Brain pericyte (primary cell): ENCODE results near the gene CELF4.

ENCODE experiments used
- DNase-seq: peaks from one replicate; pipeline ENCODE4 v3.0.0-alpha.2; 2012; ENCODE audit warnings: low read depth, low spot score

Gene CELF4

DNA sequence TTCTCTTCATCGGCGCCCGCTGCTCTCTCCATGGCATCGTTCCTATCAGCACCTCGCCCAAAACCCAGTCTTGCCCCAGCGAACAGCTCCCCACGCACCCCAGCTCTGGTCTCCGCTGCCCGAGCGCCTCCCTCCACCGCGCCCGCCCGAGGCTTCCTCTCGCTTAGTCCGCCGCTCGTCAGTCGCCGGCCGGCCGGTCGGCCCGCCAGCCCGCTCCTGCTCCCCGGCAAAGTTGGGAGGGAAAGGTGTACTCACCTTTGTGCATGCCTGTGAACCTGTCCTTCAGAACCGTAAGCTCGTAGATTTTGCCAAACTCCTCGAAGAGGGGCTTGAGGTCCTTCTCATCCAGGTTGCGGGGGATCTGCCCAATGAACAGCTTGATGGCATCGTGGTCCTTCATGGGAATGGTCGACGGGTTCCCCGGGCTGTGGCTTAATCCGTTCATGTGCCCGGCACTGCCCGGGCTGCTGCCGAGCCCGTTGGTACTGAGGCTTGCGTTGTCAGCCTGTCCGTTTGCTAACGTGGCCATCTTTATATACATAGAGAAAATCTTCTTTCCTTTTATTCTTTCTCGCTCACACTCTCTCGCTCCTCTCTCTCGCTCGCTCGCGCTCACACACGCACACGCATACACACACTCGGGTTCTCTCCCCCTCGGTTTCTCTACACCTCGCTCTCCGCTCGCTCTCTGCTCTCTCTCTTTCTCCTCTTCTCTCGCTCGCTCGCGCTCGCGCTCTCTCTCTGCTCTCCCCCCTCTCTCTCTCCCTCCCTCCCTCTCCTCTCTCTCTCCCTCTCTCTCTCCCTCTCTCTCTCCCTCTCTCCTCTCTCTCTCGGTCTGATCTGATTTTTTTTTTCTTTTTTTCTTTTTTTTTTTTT, at the start of gene CELF4:
Gene CELF4, minus strand, starts transcription at position 698 of the 876 bp plus-strand sequence.
- DNase-seq: no peak

DNA sequence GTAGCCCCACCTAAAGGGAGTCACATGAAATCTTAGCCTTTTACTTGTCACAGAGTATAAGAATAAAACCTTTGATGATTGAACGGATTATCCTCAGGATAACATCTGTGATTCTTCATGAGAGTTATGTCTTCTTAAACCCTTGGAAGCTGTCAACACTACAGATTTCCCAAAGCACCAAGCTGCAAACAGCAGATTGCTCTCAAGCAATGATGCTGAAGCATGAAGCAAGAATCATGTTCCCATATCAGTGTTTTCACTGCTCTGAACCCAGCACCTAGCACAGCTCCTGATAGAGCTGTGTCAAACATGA, 47.6 kb upstream of the CELF4 start:
- no peak for DNase-seq

DNA sequence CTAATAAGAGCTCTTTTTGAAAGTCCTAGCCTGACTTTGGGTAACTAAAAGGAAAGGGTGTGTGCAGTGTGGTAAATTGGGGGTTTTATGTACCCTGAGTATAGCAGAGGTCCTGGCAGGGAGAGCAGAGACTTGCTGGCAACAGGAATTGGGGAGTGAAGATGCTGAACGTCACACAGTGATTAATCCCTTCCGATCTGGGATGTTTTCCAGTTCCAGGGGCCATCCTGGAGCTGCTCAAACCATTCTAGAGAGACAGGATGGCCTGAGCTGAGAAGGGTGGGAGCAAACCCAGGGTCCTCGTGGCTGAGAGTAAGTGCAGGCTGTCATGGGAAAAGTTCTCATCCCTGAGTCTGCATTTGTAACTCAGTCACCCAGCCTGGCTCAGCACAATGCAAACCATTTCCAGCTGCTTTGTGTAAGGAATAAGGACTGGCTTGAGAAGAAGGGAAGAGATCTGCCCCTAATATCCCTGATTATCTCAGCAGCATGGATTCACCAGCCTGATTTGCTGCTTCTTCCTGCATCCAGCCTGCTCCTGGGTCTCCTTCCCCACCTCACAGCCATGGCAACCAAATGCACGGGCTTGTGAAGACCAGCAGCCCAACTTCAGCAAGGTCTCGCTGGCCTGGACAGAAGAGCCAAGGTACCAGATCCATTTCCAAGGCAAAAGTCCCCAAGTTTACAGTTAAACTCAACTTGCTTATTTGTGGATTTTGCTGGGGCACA, 47.1 kb upstream of the CELF4 start:
- no peak for DNase-seq

DNA sequence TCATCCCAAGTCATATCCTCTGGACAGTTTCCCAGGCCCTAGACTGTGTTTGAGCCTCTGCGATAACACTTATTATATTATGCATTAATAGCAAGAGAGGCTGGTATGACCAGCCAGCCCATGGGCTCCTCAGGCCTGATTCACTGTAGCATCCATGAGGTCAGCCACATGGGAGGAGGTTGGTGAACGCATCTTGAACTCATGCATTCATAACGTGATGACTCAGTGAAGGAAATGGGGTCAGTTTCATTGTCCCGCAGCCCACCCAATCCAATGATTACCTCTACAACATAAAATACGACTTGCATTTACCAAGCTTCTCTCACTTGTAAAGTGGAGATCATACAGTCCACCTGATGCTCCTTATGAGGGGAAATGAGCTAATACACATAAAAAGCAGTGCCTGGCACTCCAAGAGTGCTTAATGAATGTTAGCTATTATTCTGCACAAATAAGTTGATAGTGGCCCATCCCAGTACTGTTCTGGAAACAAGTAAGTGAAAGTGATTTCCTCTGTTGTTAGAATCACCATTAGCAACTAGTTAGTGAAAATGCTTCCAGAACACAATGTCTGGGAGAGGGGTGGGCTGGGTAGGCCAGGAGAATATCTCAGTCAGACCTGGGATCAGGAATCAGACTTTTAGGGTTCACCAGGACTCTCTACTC, 46.1 kb upstream of the CELF4 start:
- DNase-seq: no peak

DNA sequence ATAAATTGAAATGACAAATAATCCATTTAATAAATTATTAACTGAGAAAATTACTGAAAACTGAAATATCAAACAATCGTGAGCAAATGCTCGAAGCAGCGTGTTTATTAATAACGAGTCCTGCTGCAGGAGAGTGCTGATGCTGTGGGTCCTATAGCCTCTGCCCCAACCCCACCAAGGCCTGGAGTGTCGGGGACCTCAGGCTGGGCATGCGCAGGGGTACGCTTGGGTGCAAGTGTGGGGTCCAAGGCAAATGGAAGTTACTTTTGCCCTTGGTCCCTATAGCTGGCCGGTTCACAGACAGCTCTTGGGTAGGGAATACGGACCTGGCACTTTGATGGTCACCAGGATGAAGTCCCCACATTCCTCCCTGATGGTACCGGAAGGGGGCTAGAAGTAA, 43.3 kb upstream of the CELF4 start:
- DNase-seq: no peak

DNA sequence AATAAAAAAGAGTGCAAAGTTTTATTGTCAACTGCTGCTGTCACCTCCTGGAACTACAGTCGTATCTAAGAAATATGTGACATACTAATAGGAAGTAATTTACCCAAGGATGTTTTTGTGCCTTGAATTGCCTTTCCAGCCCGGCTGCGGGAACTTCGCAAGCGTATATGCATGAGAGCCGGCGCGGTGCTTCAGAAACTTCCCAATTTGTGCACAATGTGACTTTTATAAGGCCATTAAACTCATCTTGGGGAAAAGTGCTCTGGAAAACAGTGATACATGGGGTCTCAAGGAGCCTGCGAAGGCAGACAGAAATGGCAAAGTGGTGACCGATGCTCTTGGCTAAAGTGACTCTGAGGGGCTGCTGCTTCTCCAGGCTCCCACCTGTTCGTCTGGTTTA, 41.7 kb upstream of the CELF4 start:
- DNase-seq: no peak

DNA sequence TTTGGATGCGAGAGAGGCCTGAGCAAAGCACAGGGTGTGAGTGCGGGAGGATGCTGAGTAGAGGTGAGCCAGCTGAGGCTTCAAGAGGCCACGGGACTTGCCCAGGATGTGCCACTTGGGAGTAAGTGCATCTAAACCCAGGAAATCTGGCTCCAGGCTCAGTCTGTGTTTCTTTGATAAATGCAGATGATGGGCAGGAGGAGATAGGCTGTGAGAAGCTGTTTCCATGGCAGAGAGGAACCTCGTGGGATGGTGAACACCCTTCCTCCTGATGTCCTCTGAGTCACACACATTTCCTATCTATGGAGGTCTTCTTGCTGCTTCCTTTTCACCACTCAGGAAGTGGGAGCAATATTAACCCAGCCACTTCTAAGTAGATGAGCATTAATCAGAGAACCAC, 38.4 kb upstream of the CELF4 start:
- DNase-seq: no peak

DNA sequence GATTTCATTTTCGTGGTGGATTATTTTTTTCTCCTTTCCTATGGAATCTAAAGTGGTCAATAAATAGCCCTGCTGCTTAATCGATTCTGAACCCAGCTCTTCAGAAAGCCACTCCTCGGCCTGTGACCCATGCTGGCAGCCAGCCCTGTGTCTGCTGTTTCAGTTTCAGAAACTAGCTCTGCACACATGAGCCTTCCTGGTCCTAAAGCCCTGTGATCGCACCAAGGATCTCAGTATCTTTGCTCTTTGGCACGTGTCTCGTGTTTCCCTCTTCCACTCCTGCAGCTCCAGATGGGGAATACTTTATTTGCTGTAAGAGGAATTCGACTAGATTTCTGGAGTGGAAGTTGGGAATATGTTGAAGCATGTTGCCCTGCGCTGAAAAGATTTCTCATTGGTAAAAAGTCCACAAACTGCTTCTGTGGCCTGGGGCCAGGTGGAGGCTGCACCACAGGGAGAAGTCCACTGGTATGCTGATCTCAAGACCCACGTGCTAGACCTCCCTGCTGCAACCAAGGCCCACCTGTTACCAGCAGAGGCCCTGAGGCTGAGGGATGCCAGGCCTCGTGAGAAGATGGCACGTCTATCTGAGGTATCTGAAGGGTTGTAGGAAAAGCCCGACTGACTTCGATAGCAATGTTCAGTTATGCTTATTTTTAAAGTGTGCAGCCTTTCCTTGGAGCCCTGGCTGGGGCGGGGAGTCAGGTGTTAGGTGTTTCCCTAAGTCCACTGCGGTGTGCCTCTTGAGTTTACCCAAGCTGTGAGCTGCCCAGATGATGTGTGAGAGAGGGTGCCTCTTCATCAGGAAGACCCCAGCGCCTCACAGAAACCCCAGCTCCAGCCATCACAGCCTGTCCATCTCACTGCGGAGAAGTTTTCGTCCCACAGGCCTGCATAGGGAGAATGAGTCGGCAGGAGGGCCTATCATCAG, 33.6 kb upstream of the CELF4 start:
- no peak for DNase-seq

DNA sequence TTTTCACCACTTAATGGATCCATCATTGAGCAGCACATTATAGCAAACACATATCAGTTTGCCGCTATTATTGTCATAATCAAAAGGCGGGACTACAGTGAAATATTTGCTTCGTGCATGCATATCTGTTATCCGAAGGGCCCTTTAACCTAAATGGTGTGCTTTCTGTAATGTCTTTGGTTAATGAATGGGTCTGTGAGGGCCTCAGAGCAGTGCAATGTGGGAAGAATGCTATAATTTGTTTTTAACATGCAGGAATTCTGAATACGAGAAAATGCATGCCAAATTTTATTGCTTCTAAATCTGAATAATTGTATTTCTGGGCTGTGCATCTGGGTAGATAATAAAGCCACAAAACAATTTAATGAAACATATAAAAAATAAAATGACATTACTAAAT, 32.8 kb upstream of the CELF4 start:
- no peak for DNase-seq

DNA sequence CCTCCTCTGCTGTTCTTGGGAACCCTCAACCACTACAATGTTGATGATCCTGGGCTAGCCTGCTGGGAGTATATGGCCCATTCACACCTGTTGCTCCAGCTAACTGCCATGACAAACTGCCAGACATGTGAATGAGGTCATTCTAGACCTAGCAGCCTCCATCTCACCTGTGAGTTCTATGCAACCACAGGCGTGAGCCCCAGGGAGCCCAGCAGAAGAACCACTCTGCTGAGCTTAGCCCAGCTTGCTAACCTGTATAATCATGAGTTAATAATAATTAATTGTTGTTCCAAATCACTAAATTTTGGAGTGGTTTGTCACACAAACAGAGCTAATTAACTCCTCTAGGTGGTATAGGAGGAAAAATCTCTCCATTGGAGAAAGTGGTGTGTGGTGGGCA, 24.7 kb upstream of the CELF4 start:
- DNase-seq: no peak

DNA sequence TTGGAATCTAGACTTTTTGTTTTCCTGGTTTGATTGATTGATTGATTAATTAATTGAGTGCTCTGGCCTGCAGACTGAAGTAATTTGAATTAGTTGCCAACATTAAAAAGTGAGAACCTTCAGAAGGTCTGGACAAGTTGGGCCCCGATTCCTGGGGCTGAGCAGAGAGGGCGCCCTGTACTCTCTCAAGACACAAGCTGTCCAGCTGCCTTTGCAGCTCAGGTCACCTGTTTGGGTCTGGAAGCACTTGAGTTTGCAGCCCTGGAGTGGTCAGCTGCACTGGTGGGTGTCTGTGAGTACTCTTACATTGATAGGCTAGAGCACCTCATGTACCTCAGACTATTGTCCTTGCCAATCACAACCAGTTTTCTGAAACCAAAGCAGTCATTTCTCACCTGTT, 22.7 kb upstream of the CELF4 start:
- DNase-seq: no peak

DNA sequence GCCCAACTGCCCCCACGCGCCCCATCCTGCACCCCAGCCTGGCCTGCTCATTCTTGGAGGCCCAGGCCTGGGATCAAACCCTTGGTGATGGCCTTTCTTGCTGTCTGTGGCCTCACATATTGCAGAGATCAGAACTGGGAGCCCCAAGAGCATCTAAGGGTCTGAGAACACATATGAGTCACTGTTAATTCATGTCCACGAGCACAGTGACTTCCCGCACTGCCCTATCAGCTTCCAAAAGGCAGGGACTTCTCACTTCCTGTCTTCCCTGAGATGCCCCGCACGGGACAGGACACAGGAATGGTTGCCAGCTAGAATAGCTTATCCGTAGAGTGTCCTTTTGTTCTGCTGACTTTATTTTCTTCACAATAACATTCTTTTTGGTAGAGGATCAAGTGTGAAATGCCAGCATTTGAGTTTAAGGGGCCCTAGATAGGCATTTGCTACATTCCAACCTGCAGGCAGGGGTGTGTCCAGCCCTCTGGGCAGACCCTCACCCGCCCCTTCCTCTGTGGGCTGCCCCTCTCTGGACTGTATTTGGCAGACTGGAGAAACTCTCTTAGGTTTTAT, 21.1 kb upstream of the CELF4 start:
- DNase-seq: no peak

DNA sequence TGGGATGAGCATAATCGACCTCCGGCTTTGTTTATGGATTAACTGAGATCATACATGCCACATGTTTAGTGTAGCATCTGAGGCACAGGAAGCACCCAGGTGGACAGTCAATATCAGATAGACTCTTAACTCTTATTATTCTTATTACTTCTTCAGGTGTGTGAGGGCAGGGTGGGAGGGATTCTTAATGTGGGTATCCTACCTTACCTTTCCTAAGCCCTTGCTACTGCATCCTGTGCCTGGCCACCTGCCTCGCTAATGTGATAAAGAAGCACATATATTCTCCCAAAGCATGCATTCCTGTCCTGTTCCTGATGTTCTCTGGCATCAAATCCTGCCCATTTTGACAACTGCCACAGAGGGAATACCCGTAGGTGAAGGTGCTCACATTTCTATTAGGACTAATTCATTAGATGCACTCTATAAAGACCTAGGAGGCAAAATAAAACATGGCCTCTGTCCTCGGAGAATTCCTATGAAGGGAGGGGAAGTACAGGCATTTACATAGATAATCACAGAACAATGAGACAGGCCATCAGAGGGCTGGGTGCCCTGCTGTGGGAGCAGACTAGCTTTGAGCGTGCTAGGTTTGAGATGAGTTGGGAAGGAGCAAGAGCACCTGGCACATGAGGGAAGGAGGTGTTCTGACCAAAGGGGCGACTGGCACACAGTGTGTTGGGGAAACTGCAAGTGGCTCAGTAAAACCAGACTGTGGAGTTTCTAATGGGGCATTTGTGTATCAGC, 19.5 kb upstream of the CELF4 start:
- no peak for DNase-seq

DNA sequence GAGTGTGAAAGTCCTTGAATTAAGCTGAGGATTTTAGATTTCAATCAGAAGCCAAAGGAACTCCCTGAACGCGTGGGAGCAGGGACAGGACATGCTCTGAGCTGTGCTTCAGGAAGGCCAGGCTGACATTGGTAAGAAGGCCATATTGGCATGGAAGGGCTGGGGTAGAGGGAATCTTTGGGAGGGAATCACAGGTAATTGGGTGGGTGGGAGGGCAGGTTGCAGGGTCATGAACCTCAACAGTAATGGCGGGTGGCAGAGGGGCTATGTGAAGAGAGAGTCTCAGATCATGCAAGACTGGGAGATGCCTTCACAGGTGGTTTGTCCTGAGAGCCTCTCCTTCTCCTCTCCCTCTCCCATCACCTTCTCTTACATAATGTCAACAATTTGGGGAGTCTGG, 18.6 kb upstream of the CELF4 start:
- DNase-seq: no peak

DNA sequence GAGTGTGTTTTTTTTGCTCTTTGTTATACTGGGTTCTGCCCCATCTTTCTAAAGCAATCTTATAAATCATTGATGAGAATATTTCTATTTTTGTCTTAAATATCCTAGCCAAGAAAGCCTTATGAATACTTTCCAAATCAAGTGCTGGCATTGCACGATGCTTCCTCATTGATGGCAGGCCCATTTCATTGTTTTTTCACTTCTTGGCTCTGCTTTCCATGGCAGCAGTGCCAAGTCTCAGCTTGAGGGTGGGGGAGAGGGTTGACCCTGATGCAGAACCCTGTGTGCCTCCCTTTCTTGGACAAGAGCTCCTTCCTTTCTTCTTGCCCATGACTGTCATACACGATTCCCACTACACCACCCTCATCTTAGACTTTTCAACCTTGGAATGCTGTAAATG, 16.7 kb upstream of the CELF4 start:
- no peak for DNase-seq

DNA sequence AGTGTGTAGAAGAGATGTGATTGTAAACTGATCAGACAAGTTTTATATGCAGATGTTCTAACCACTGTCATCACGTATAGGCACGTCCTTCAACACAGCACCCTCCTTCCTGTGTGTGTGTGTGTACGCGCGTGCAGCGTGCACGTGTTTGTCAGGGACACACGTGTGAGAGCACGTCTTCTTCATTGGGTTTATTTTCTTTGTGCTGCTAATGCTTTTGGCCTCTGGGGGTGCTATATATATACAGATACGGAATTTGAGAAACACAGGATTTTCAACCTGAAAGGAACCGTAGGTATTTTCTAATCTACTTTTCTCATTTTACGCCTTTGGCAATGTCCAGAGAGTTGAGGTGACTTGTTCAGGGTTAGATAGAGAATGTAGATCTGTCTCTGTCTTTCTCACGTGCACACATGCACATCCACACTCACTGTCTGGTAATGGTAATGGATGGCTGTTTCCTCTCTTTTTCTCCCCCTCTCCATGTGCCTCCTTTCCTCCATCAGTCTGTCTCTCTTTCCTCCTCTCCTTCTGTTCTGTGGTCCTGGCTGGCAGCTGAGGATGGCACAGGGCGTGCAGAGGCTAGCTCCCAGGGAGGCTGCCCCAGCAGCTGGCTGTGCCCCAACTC, 13.4 kb upstream of the CELF4 start:
- no peak for DNase-seq

DNA sequence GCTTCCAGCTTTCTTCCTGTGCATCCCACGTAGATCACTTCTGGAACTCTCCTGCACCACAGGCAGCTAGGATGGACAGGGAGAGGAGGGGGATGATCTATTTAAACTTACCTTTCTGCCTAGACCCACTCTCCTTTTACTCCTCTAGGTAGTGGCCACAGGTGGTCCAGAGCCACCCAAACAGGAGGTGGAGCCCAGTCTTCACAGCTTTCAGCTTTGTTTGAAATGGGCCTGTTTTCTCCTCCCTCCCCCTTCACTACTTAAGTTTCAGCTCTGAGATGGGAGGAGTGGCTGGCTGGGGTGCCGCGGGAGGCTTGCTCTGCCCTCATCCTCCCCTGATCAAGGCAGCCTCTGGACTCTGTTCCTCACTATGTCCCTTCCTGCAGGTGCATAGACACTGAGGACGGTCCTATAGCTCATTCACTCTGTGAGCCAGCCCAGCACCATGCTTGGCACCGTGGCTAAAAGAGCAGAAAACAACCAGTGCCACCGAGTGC, 12.6 kb upstream of the CELF4 start:
- no peak for DNase-seq

DNA sequence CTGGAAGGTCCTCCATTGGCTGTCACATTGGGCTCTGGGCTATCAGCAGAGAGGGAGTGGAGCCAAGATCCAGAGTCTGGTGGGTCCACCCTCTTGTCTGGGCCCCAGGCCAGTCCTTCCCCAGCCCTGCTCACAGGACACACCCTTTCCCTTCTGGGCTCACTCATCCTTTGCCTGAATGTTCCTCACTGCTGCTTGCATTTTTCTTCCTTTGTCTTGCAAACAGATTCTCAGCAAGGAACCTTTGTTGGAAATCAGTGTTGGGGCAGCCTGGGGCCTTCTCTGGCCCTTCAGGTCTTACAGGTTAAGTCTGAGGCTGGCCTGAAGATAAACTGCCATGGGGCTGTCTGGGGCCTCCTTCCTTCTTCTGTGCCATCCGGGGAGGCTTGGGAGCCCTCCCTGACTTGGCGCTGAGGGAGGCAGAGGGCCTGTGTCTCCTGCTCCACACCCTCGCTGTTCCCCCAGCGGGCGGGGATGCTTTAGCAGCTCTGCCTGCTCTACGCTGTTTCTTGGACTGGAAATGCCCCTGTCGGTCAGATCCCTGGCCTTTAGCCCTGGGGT, 11.5 kb upstream of the CELF4 start:
- no peak for DNase-seq

DNA sequence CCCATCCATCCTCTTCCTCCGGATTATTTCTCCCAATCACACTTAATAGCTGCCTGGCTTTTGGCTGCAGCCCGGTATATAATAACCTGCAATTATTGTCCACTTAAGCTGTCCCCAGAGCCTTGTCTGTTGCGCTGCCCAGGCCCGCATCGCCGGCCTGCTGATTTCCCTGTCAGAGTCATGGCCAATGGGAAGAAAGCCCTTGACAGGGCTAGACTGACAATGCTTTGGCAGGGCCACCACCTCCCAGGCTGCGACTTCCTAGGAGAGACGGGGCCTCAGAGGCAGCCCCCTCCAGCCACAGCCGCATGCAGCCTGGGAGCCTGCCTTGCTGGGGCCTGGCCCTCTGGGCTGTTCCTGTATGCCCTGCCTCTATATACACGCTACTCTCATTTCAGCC, 10.0 kb upstream of the CELF4 start:
- DNase-seq: no peak

DNA sequence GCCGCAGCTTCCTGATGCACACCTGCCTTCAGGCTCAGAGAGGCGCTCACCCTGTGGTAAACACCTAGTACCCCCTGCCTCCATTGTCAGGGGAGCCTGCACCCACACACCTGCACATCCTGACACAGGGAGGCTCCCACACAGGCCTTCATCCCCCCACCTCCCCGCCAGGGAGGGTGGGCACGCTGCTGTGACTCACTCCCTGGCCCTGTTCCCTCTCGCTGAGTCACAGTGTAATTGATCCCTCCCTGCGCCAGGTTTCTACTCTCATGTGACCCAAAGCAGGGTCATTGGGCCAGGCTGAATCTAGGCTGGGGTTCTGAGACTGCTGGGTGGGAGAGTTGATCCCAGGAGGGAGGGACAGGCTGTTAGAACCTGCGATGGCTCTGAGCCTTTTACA, 8.5 kb upstream of the CELF4 start:
- DNase-seq: no peak
